ENCODE data around the gene NTM. TPM values are rescaled to one million over a fixed set of nuclear protein-coding genes. Genes with fewer than 3 reads are reported as not detected.

Gene NTM
- total RNA-seq, 1 experiment from 2014 or later = 9.9 TPM

GRCh38 chr11:132196928-132197327 lies 826.5 kb downstream of the NTM start:
- Histone ChIP-seq H2BK12ac (ENCODE audit: insufficient read length, low read depth, low read length) (no peak overlapping the region), H3K23ac (ENCODE audit: insufficient read length, low read depth, low read length) (no peak overlapping the region), H3K18ac (ENCODE audit: insufficient read length, low read depth, low read length) (no peak overlapping the region), H3K4ac (ENCODE audit: low read depth, low read length) (no peak overlapping the region), H2BK20ac (ENCODE audit: low read depth, low read length, poor library complexity, severe bottlenecking) (no peak overlapping the region), H3K14ac (ENCODE audit: insufficient read depth, low read length) (no peak overlapping the region), H4K91ac (ENCODE audit: insufficient read length, low read depth, low read length) (no peak overlapping the region), H4K20me1 (ENCODE audit: control insufficient read depth, insufficient read depth, insufficient read length) (no peaks in the 10 kb centered on the region), H3K27me3 (ENCODE audit: insufficient read depth, low read length) (no peaks in the 10 kb centered on the region), H2BK120ac (ENCODE audit: low read depth, low read length, poor library complexity, severe bottlenecking) (no peak overlapping the region), H3K9me3 (ENCODE audit: control insufficient read depth, low read depth, low read length) (no peaks in the 10 kb centered on the region), H3K4me2 (ENCODE audit: insufficient read depth, insufficient read length, low read length) (no peak overlapping the region), H3K56ac (ENCODE audit: insufficient read length, low read depth, low read length) (no peak overlapping the region), H4K8ac (replicated peaks; ENCODE audit: insufficient read length, low read depth, low read length) (no peak overlapping the region), H2AK5ac (ENCODE audit: insufficient read length, low read length) (no peak overlapping the region), H3K4me1 (ENCODE audit: insufficient read depth, low read length) (no peaks in the 10 kb centered on the region), H2AFZ (ENCODE audit: low read length) (no peak overlapping the region), H3K79me1 (ENCODE audit: insufficient read depth, low read depth, low read length, poor library complexity, severe bottlenecking) (no peaks in the 10 kb centered on the region), H3K79me2 (ENCODE audit: insufficient read depth, low read length) (no peaks in the 10 kb centered on the region), H3K9ac (ENCODE audit: extremely low read depth, insufficient read length, low read length) (no peak overlapping the region), H3K27ac (ENCODE audit: insufficient read length, low read depth, low read length) (no peak overlapping the region), H2BK5ac (ENCODE audit: insufficient read length, low read length) (no peak overlapping the region), H4K5ac (ENCODE audit: insufficient read length, low read depth, low read length) (no peak overlapping the region), H3T11ph (ENCODE audit: low read length) (no peak overlapping the region), H3K23me2 (ENCODE audit: insufficient read length, low read depth, low read length, poor library complexity, severe bottlenecking) (no peaks in the 10 kb centered on the region), H2BK15ac (ENCODE audit: low read depth, low read length) (no peak overlapping the region)
- no peaks in the 10 kb centered on the region; a peak in 1 of 7 replicates for H3K36me3 Mint-ChIP-seq (ENCODE audit: insufficient read depth in 1 of 3, low read depth in 3 of 3)
- no peak overlapping the region for H3K4me3 Mint-ChIP-seq
- no peak for DNase-seq
- TF ChIP-seq CTCF (conservative IDR thresholded peaks at IDR 0.05) = no peak
- no peak overlapping the region for H3K27ac Mint-ChIP-seq
- WGBS (ENCODE audit: extremely low coverage, insufficient read length, low lambda C conversion rate) = no CpG with 5 or more reads among the region's 1 CpG
- peaks cover 0 to 3% of the 10 kb centered on the region in 2 experiments; a peak in 3 of 5 replicates for H3K9me3 Mint-ChIP-seq
- H3K4me1 Mint-ChIP-seq = no peaks in the 10 kb centered on the region
- H3K27me3 Mint-ChIP-seq (ENCODE audit: low read depth) = peaks cover 16% of the 10 kb centered on the region
